ENCODE results near the gene IGSF23.
"Not testable (repeated sequence)": the region's sequence is repeated elsewhere in the genome, so short reads cannot be mapped to it uniquely, and the experiment has no call there.

IGSF23 gene

DNA sequence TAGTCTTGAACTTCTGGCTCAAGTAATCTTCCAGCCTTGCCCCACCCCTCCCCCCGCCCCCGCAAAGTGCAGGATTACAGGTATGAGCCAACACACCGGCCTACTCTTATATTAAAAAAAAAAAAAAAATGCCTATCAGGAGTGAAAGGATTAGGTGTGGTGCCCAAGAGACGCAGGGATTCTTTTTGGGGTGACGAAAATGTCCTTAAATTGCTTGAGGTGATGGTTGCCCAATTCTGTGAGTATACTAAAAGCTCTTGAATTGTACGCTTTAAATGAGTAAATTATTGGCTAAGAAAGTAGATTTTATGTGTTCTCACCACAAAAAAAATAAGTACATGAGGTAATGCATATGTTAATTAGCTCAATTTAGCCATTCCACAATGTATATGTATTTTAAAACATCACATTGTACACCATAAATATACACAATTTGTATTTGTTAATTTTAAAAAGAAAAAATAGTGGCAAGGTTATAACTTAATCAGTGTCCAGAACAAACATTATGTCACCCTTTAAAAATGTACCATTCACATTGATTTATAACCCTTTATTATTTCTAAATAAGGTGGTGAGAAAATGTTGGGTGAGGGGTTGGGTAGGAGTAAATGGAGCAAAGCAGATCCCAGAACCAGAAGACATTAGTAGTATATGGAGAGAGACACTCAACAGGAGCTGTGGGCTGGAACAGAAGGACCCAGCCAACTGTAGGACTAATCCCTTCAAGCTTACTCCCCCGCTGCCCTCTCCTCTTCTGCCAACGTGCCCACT is 3.9 kb downstream of the IGSF23 start:
- no peak for DNase-seq

DNA sequence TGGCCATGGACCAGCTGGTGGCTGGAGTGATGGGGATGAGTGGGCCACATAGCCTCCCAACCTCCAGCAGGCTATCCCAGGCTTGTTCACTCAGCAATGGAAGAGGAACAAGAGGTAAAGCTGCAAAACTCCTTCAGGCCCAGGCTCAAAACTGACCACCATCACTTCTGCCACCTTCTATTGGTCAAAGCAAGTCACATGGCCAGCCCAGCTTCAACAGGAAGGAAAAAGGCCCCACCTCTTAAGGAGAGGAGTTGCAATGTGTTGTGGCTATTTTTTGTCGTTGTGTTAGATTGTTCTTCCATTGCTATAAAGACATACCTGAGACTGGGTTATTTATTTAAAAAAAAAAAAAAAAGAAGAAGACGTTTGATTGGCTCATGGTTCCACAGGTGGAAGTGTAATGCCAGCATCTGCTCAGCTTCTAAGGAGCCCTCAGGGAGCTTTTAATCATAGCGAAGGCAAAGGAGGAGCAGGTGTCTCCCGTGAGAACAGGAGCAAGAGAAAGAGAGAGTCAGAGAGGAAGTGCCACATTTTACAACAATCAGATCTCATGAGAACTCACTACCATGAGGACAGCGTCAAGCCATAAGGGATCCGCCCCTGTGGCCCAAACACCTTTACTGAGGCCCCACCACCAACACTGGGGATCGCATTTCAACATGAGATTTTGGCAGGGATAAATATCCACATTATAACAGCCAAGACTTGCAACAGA is 5.4 kb downstream of the IGSF23 start:
- DNase-seq = no peak

DNA sequence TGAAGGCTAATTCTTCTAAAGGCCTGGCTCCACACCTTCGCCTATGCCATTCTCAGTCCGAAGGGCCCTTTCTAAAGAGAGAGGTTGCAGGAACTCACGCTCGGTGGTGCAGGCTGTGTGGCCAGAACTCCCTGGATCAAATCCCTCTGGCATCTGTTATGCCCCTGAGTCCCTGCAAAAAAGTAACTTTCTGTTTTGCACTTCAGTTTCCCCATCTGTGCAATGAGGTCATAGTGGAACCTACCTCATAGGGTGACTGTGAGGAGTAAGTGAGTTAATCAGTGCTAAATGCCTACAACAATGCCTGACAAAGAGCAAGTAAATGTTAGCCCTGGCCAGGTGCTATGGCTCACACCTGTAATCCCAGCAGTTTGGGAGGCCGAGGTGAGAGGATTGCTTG is 7.3 kb downstream of the IGSF23 start:
- DNase-seq = no peak

DNA sequence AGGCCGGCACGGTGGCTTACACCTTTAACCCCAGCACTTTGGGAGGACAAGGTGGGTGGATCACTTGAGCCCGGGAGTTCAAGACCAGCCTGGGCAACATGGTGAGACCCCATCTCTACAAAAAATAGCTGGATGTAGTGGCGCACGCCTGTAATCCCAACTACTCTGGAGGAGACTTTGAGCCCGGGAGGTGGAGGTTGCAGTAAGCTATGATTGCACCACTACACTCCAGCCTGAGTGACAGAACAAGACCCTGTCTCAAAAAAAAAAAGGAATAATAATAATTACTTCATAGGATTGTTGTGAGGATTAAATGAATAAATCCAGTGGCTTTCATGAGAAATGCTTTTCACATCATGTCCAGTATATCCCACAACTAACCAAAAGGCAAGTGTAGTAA is 8.0 kb downstream of the IGSF23 start:
- no peak for DNase-seq

DNA sequence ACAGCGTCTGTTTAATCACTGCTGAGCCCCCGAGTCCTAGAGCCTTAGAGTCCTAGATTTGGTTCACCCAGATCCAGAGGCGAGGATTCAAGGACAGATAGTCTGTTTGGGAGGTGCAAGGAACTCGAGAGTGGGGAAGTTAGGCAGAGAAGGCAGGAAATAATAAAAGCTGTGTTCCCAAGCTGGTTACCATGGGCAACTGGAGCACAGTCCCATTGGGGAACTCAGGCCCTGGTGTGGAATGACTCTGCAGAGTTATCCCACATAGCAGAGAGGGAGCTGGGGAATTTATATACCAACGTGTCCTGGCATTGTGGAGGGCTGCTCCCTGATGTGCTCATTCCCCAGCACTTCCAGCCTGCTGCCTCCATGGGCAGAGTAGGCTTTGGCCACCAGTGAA is 9.7 kb downstream of the IGSF23 start:
- DNase-seq = no peak

DNA sequence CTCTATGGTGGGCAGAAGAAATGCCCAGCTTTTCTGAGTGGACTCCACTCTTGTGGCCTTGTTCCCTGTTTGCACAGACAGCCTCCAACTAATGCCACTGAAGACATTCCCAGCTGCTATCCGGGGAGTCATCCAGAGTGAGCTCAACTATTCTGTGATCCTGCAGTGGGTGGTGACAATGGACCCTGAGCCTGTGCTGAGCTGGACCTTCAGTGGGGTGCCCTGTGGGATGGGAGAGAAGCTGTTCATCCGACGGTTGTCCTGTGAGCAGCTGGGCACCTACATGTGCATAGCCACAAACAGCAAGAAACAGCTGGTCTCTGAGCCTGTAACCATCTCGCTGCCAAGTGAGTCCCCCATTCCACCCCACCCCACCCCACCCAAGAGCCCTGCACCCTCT is 10.3 kb downstream of the IGSF23 start:
- no peak for DNase-seq

DNA sequence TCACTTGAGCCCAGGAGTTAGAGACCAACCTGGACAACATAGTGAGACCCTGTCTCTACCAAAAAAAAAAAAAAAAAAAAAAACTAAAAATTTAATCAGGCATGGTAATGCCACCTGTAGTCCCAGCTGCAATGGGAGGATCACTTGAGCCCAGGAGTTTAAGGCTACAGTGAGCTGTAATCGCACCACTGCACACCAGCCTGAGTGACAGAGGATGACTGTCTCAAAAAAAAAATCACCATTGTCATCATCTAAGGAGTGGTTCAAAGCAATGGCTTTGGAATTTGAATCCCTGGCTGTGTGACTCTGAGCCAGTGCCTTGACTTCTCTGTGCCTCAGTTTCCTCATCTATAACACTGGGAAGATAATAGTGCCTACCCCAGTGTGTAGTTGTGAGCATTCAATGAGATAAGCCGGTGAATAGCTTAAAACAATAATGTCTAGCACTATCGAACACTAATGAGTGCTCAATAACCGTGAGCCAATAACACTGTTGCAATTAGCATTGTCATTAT is 11.5 kb downstream of the IGSF23 start:
- DNase-seq = no peak

DNA sequence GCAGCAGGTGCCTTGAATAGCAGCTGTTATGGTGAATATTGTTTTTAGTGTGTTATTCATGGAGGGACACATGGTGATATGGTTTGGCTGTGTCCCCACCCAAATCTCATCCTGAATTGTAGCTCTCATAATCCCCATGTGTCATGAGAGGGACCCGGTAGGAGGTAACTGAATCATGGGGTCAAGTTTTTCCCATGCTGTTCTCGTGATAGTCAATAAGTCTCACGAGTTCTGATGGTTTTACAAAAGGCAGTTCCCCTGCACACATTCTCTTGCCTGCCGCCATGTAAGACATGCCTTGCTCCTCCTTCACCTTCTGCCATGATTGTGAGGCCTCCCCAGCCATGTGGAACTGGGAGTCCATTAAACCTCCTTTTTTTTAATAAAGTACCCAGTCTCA is 12.3 kb downstream of the IGSF23 start:
- DNase-seq = not testable (repeated sequence)

DNA sequence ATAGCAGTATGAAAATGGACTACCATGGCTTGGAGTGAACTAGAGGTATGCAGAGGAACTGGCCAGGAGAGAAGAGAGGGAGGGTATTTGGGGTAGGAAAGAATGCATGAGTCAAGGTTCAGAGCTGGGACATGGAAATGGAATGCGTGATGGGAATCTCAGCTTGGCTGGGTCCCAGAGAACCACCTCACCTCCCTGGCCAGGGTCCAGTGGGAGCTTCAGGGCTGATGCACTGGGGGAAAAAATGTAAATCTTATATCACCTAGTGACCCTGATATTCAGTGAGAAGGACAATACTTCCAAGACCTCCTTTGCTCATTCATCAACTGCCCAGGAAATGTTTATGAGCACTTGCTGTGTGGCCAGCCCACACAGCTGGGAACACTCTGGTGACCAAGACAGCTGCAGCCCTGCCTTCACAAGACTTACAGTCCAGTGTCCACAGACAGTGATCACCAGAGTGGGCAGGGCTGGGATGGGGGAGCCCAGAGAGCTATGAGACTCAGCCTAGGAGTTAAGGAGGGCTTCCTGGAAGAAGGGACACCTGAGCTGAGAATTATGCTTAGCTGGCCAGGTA is 12.8 kb downstream of the IGSF23 start:
- no peak for DNase-seq

DNA sequence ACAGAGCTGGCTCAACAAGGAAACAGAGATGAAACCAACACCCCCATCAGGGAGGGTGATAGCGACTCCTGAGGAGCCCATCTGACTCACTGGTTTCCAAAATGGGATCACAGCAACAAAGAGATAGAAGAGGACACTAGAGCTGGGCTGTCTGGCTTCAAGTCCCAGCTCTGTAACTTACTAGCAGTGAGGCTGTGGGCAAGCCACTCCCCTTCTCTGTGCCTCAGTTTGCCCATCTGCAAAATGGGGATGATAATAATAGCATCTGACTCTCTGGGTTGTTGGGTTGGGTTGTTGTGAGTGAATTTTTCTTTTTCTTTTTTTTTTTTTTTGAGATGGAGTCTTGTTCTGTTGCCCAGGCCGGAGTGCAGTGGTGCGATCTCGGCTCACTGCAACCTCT is 14.3 kb downstream of the IGSF23 start:
- DNase-seq = no peak

DNA sequence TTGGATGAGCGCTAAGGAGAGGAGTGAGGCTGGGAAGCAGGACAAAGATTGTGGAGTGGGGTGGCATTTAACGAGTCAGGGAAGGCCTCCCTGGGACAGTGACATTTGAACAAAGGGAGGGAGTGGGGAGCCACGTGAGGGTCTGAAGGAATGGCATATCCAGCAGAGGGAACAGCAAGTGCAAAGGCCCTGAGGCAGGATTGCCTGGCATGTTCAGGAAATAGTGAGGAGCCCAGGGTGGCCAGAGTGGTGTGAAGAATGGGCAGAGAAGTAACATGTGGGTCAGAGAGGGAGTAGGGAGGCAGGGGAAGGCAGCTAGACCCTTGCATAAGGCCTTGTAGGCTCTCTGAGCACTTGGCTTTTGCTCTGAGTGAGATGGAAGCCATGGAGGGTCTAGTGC is 15.4 kb downstream of the IGSF23 start:
- no peak for DNase-seq

DNA sequence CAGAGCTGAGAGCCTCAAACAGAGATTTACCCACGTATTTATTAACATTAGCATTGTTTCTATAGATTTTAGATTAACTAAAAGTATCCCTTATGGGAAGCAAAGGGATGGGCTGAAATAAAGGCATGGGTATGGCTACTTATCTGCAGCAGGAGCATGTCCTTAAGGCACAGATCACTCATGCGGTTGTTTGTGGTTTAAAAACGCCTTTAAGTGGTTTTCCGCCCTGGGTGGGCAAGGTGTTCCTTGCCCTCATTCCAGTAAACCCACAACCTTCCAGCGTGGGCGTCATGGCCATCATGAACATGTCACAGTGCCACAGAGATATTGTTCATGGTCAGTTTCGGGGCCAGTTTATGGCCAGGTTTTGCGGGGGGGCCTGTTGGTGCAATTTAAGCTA is 18.2 kb downstream of the IGSF23 start:
- DNase-seq = not testable (repeated sequence)

DNA sequence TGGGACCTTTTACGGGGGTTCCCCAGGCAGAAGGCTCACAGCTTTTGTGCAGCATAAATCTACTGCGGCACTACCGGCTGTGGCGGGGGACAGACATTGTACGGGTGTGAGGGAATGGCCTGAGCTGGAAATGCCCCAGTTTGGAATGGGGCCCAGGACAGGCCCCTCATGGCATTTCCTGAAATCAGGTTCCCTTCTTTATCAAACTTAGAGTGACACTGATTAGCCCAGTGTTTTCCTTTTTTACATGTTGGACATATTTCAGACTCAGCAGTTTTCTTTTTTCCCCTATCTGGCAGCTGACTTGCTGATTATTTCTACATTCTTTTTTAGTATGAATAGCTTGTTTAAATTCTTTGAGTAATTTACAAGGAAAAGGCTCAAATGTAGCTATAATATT is 20.7 kb downstream of the IGSF23 start:
- not testable (repeated sequence) for DNase-seq

DNA sequence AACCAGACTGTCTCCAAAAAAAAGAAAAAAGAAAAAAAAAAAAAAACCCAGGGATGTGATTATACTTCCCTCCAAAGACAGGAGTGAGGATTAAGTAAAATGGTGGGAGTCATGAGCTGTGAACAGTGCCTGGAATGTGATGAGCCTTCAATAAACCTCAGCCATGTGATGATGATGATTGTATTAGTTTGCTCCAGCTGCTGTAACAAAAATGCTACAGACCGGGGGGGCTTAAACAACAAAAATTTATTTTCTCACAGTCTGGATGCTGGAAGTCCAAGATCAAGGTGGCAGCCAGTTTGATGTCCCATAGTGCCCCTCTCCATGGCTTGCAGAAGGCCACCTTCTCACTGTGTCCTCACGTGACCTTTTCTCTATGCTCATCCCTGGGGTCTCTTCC is 21.4 kb downstream of the IGSF23 start:
- no peak for DNase-seq

DNA sequence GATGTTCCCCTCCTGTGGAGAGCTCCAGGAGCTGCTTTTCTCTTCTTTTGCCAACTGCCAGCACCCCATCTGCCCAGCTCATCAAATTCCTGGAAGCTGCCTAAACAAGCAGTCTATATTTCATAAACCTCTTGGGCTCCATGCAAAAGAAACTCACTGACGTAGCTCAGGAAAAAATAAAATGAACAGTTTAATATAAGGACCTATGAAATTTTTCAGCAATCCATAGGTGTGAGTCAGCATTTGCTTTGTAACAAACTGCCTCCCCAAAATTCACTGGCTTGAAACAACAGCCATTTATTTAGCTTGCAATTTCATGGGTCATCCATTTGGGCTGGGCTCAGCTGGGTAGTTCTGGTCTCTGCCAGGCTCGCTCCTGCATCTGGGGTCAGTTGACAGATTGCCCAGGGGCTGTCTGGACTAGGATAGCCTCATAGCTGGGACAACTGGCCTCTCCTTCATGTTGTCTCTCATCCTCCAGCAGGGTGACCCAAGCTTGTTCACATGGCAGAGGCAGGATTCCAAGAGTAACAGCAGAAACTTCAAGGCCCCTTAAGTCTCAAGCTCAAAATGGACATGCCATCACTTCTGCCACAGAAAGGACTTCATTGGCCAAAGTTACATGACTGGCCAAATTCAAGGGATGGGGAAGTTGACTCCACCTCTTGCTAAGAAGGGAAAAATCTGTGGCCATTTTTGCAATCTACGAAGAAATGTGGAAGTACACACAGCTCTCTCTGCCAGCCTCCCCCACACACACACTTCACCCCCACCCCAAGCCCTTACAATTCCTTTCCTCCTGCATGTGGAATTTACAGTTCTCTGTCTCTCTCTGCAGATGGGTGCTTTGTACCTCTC is 22.4 kb downstream of the IGSF23 start:
- DNase-seq = peak; percentile 3

DNA sequence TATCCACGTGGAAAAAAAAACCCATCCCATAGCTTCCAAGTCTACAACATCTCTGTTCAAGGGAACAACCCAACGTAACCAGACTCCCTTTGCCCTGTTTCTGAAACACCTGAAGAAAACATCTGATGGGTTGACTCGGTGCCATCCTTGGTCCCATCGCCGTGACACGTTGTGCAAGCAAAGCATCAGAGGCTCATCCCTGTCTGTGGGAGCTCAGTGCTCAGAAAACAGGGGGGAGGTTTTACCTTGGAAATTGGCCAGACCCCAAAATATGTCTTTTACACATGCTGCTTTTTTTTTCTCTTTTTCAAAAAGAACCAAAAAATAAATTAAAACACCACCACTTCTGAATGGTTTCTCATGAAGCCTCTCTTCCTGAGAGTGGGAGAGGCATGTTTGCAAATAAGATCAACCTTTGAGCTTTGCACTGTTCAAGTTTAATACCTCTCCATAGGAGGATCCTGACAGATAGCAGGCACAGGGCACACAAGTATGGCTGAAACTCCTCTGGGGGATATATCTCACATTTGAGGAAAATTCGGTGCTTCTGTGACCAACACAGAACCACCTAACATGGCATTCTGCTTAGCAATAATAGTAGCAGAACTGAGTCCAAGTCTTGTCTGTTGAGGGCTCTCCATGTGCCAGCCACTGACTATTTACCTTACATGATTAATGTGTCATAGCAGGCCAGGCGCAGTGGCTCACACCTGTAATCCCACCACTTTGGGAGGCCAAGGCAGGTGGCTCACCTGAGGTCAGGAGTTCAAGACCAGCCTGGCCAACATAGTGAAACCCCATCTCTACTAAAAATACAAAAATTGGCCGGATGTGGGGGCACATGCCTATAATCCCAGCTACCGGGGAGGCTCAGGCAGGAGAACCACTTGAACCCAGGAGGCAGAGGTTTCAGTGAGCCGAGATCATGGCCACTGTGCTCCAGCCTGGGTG is 23.4 kb downstream of the IGSF23 start:
- no peak for DNase-seq

DNA sequence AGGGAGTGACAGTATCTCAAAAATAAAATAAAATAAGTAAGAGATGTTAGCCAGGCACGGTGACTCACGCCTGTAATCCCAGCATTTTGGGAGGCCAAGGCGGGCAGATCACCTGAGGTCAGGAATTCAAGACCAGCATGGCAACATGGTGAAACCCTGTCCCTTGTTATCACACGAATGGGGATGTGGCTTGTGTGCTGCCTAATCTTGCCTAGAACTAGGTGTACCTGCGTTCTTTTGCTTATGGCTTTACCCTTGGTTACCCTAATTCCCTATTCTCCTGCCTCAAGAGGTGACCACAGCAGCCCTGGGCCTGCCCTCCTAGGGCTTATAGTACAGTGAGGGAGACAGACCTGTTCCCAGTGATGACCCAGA is 24.0 kb downstream of the IGSF23 start:
- DNase-seq = no peak

DNA sequence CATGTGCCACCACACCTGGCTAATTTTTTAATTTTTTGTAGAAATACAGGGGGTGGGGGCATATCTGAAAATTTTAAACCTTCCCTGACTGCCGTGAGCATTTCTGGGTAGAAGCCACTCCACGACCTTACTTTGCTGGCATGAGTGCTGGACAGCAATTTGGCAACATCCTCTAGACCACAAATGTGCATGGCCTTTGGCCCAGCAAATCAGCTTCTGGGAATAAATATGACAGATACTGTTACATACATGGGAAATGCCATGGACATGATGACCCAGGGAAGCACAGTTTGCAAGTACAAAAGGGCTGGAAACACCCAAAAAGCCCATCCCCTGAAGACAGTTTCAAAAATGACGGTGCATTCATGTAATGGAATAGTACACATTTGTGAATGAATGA is 27.2 kb downstream of the IGSF23 start:
- DNase-seq = no peak

DNA sequence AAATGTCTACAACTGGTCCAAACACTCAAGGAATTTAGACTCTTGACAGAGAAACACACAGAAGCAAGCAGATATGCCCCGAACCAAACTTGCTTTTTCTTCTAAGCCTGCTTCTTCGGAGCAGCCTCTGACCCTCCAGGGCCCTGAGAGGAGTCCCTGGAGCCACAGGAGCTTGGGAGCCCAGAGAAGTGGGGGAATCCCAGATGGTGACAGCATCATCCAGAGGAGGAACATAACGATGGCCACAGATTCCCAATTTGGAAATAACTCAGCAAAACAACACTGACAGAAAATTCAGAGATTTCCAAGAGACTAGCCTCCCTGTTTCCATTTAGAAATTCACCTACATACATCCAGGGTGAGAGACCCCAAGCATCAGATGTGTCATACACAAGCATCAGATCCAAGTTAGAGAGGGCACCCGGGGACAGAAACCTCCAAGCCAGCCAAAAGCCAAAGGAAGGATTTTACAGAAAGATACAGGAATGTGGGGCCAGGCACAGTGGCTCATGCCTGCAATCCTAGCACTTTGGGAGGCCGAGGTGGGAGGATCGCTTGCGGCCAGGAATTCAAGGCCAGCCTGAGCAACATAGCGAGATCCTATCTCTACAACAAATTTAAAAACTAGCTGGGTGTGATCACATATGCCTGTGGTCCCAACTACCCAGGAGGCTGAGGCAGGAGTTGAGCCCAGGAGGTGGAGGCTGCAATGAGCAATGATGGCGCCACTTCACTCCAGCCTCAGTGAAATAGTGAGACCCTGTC is 28.3 kb downstream of the IGSF23 start:
- DNase-seq = no peak

DNA sequence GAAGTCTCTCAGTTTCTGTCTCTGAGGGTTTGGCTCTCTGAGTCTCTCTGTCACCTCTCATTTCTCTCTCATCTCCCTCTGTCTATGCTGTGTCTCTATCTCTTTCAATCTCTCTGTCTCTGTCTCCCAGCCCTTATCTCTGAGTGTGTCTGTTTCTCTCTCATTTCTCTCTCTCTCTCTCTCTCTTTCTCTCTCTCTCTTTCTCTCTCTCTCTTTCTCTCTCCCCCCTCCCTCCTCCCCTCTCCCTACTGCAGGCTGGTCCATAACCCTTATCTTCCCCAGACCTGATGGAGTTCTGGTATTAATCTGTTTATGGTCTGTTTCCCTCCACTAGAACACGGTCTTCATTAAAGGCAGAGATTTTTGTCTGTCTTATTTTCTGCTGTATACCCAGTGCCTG is 29.0 kb downstream of the IGSF23 start:
- DNase-seq = no peak
